Chondrocyte (in vitro differentiated cells): ENCODE results near the gene TNNI2. TPM values are rescaled to one million over a fixed set of nuclear protein-coding genes. Genes with fewer than 3 reads are reported as not detected.

Experiments
- DNase-seq: peaks from one replicate; pipeline ENCODE4 v3.0.0; 2021; ENCODE audit warnings: mixed read lengths, low spot score
- H3K27ac Mint-ChIP-seq: one replicate; pipeline ENCODE4 v1.8.0; 2021; ENCODE audit warnings: mild to moderate bottlenecking, moderate library complexity, mixed read lengths; ENCODE audit not compliant: unreplicated experiment
- H3K27me3 Mint-ChIP-seq: 2 replicates; pipeline ENCODE4 v1.8.0; 2021; ENCODE audit warnings: low read depth, mixed read lengths
- H3K36me3 Mint-ChIP-seq: 2 replicates; pipeline ENCODE4 v1.8.0; 2021; ENCODE audit warnings: low read depth, mixed read lengths
- H3K4me1 Mint-ChIP-seq: 2 replicates; pipeline ENCODE4 v1.8.0; 2021; ENCODE audit warnings: low read depth, mild to moderate bottlenecking, mixed read lengths
- H3K4me3 Mint-ChIP-seq: one replicate; pipeline ENCODE4 v1.8.0; 2021; ENCODE audit warnings: mild to moderate bottlenecking, moderate library complexity, mixed read lengths; ENCODE audit not compliant: unreplicated experiment
- H3K9me3 Mint-ChIP-seq: 2 replicates; pipeline ENCODE4 v1.8.0; 2021; ENCODE audit warnings: low read depth, mixed read lengths
- CTCF ChIP-seq: fragments of 200-600 bp; sonication (generic); IDR thresholded peaks from 2 replicates; pipeline ENCODE4 v1.5.0; 2021; ENCODE audit warnings: antibody characterized with exemption, mild to moderate bottlenecking, moderate library complexity
- total RNA-seq: library from RNA; stranded (reverse); gene quantifications from 3 replicates; pipeline ENCODE4 v1.2.1, GENCODE V29; 2021

Gene TNNI2
- total RNA-seq, 1 donor from 2014 or later: 1.3 TPM

GRCh38 chr11:1839924-1840779 is 1.4 kb downstream of the TNNI2 start:
- H3K9me3 Mint-ChIP-seq: no peaks in the 10 kb centered on the region
- TF ChIP-seq CTCF: no peak
- no peaks in the 10 kb centered on the region for H3K27me3 Mint-ChIP-seq
- peaks cover 7% of the 10 kb centered on the region for H3K4me1 Mint-ChIP-seq
- no peak overlapping the region for H3K27ac Mint-ChIP-seq
- no peaks in the 10 kb centered on the region for H3K36me3 Mint-ChIP-seq
- DNase-seq: no peak
- H3K4me3 Mint-ChIP-seq: no peak overlapping the region

- Mint-ChIP-seq H3K36me3 (no peaks in the 10 kb centered on the region), H3K4me1 (peaks cover 9% of the 10 kb centered on the region), H3K4me3 (no peak overlapping the region), H3K9me3 (no peaks in the 10 kb centered on the region), H3K27me3 (no peaks in the 10 kb centered on the region), H3K27ac (no peak overlapping the region)
- no peak for DNase-seq
- no peak for TF ChIP-seq CTCF
Measured at GRCh38 chr11:1840780-1841480, 2.1 kb downstream of the TNNI2 start.

- Mint-ChIP-seq H3K4me3 (no peak overlapping the region), H3K9me3 (no peaks in the 10 kb centered on the region), H3K36me3 (no peaks in the 10 kb centered on the region), H3K27ac (no peak overlapping the region), H3K27me3 (no peaks in the 10 kb centered on the region), H3K4me1 (peaks cover 9% of the 10 kb centered on the region)
- no peak for TF ChIP-seq CTCF
- DNase-seq: no peak
Measured at GRCh38 chr11:1841511-1842148, 2.8 kb downstream of the TNNI2 start.

- Mint-ChIP-seq H3K27me3 (no peaks in the 10 kb centered on the region), H3K4me1 (peaks cover 9% of the 10 kb centered on the region), H3K27ac (no peak overlapping the region), H3K4me3 (no peak overlapping the region), H3K36me3 (no peaks in the 10 kb centered on the region), H3K9me3 (no peaks in the 10 kb centered on the region)
- no peak for TF ChIP-seq CTCF
- no peak for DNase-seq
Measured at GRCh38 chr11:1842149-1843097, 3.6 kb downstream of the TNNI2 start.
